ENCODE measurements around the gene USP38.

DNA sequence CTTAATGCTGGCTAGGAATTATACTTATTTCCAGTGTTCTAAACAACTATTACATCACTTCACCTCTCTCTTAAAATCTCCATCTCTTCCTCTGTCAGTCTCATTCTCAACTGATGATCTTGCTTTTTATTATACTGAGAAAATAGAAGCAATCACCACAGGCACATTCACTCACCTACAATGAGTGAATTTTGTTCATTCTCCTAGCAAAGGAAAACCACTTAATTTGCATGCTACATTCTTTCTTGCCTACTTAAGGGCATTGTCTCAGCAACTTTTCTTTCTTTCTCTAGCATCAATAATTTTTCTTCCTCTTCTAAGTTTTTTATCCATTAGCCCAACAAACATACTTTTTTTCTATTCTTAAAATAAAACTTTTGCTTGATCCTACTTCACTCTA, 21.1 kb upstream of the USP38 start:
- TF ChIP-seq, protein P1, sequence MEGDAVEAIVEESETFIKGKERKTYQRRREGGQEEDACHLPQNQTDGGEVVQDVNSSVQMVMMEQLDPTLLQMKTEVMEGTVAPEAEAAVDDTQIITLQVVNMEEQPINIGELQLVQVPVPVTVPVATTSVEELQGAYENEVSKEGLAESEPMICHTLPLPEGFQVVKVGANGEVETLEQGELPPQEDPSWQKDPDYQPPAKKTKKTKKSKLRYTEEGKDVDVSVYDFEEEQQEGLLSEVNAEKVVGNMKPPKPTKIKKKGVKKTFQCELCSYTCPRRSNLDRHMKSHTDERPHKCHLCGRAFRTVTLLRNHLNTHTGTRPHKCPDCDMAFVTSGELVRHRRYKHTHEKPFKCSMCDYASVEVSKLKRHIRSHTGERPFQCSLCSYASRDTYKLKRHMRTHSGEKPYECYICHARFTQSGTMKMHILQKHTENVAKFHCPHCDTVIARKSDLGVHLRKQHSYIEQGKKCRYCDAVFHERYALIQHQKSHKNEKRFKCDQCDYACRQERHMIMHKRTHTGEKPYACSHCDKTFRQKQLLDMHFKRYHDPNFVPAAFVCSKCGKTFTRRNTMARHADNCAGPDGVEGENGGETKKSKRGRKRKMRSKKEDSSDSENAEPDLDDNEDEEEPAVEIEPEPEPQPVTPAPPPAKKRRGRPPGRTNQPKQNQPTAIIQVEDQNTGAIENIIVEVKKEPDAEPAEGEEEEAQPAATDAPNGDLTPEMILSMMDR (IDR thresholded peaks at IDR 0.05; ENCODE audit: insufficient read depth, low read depth, low read length): no peak
- TF ChIP-seq EZH2 (IDR thresholded peaks at IDR 0.05; ENCODE audit: insufficient read depth, low read length): no peak
